BLaER1 (cell line): Measurements from ENCODE around the gene ACTR10.
A peak's percentile ranks its signal among the peaks of the same experiment; 100 is the strongest.

Experiments
- H3K27ac ChIP-seq: shearing (Covaris generic); formaldehyde crosslinking; 2 replicates; pipeline ENCODE4 v1.8.1; 2022
- H3K27me3 ChIP-seq: shearing (Covaris generic); formaldehyde crosslinking; 2 replicates; pipeline ENCODE4 v1.8.1; 2022
- H3K36me3 ChIP-seq: shearing (Covaris generic); formaldehyde crosslinking; 2 replicates; pipeline ENCODE4 v1.8.1; 2022
- H3K4me1 ChIP-seq: shearing (Covaris generic); formaldehyde crosslinking; 2 replicates; pipeline ENCODE4 v1.8.1; 2022
- H3K4me2 ChIP-seq: shearing (Covaris generic); formaldehyde crosslinking; 2 replicates; pipeline ENCODE4 v1.8.1; 2022
- H3K4me3 ChIP-seq: shearing (Covaris generic); formaldehyde crosslinking; 2 replicates; pipeline ENCODE4 v1.8.1; 2022
- H3K9ac ChIP-seq: shearing (Covaris generic); formaldehyde crosslinking; 2 replicates; pipeline ENCODE4 v1.8.1; 2022
- H3K9me3 ChIP-seq: shearing (Covaris generic); formaldehyde crosslinking; 2 replicates; pipeline ENCODE4 v1.8.1; 2022
- H4K20me1 ChIP-seq: shearing (Covaris generic); formaldehyde crosslinking; 2 replicates; pipeline ENCODE4 v1.8.1; 2022
- Cebpa-rat ChIP-seq: shearing (Covaris generic); IDR thresholded peaks from 2 replicates; pipeline ENCODE4 v1.8.1; 2022

Gene ACTR10

DNA sequence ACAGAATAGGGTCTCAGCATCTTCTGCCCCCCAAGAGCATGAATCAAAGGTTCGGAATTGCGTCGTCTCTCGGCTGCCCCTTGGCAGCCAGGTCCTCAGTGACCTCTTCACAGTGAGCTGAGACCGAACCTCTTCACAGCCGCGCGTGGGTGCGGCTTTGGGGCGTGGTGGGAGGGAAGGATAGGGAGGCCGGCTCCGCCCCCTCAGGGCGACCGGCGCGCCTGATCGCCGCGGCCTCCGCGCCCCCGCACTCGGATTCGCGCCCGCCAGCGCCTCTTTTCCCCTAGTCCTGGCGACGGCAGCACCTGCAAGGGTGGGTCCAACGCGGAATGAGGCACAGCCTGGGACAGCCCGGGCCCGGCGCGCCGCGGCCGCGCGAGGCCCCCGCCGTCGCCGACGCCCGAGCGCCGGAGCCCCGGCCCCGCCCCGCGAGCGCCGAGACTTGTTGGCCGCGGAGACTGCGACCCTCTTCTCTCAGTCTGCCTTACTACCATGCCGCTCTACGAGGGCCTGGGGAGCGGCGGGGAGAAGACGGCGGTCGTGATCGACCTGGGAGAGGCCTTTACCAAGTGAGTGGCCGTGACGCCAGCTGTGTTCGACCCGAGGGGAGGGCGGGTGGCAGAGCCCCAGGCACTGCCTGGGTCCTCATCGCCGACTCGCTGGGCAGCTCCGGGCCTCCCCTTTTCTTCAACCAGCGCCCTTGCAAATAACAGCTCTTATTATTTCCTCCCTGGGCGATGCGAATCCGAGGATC lies at the start of gene ACTR10:
Gene ACTR10 (plus strand): TSS at position 424 of the 754 bp plus-strand sequence. CDS start 69 bp downstream, at position 493.
- no peak for TF ChIP-seq Cebpa-rat
- Histone ChIP-seq H3K36me3 (peaks cover 16% of the 10 kb centered on the region; the same call in 1 of the 2 replicates), H3K27me3 (no peaks in the 10 kb centered on the region), H3K9ac (peak within 1 kb of the TSS; percentile 93), H3K4me3 (peak within 1 kb of the TSS; percentile 86), H3K9me3 (no peaks in the 10 kb centered on the region), H3K27ac (peak within 1 kb of the TSS; percentile 94), H4K20me1 (0 out of 2 replicates have a peak, but pooled peaks cover 1% of the 10 kb centered on the region), H3K4me2 (peak within 1 kb of the TSS; percentile 76), H3K4me1 (peaks cover 19% of the 10 kb centered on the region)

- Histone ChIP-seq H3K27ac (no peak overlapping the region), H4K20me1 (peaks cover 11% of the 10 kb centered on the region; the same call in 1 of the 2 replicates), H3K9ac (no peak overlapping the region), H3K36me3 (no peaks in the 10 kb centered on the region), H3K27me3 (peaks cover 29% of the 10 kb centered on the region), H3K4me2 (no peak overlapping the region), H3K4me1 (peaks cover 9% of the 10 kb centered on the region), H3K9me3 (no peaks in the 10 kb centered on the region), H3K4me3 (no peak overlapping the region)
- TF ChIP-seq Cebpa-rat, result no peak
These were observed 49.6 kb upstream of the ACTR10 start for GRCh38 chr14:58150243-58150805.

GRCh38 chr14:58151133-58152013 lies 48.6 kb upstream of the ACTR10 start:
- Histone ChIP-seq H3K4me1 (peaks cover 9% of the 10 kb centered on the region), H3K9ac (peak overlapping the region; percentile 69), H3K36me3 (no peaks in the 10 kb centered on the region), H3K4me3 (peak overlapping the region; percentile 81), H3K9me3 (no peaks in the 10 kb centered on the region), H4K20me1 (peaks cover 11% of the 10 kb centered on the region; the same call in 1 of the 2 replicates), H3K27me3 (peaks cover 29% of the 10 kb centered on the region), H3K4me2 (peak overlapping the region; percentile 83), H3K27ac (peak overlapping the region; percentile 38; the same call in 1 of the 2 replicates)
- TF ChIP-seq Cebpa-rat, result no peak

DNA sequence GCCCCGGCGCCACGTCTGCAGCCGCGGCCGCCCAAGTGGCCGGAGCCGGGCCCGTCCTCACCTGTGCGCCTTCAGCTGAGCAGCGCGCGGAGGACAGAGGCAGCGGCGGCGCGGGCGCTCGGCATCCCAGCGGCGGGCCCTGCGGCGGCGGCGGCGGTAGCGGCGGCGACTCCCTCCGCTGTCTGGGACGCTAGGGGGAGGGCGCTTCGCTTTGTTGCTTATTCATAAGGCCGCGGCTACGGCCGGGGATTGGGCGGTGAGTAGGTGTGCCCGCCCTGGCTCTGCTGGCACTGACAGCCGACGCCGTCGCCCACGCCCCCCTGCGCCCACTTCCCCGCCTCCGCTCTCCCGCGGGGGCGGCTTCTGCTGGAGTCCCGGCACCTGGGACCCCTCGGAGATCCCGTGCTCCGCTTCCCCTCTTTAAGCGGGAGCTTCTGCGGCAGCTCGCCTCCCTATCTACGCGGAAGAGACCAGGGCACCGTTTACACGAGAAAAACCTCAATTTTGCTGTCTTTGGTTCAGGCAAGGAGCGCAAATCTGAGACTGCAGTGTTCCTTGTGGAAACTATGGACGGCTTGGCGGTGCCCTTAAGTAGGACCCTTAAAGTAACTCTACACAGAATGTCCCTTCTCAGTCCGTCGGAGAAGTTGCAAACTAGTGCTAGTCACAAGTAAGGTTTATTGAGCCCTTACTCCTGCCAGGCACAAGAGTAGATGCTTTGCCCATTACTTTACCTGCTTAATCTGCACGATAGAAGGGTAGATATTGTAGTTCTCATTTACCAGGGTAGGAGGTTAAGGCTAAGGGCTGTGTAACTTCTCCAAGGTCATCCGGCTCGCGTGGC lies 47.7 kb upstream of the ACTR10 start, which contains the start of gene ARMH4:
Gene ARMH4 (minus strand): TSS at position 200 of the 844 bp plus-strand sequence. CDS start 12,855 bp downstream, outside the sequence.
- H3K27me3 ChIP-seq, result peaks cover 29% of the 10 kb centered on the region
- H3K4me1 ChIP-seq, result peaks cover 12% of the 10 kb centered on the region
- peak within 1 kb of the TSS; percentile 83 for H3K4me2 ChIP-seq
- no peaks in the 10 kb centered on the region for H3K9me3 ChIP-seq
- peak within 1 kb of the TSS; percentile 81 for H3K4me3 ChIP-seq
- H3K27ac ChIP-seq, result peak within 1 kb of the TSS; percentile 38; the same call in 1 of the 2 replicates
- peaks cover 11% of the 10 kb centered on the region; the same call in 1 of the 2 replicates for H4K20me1 ChIP-seq
- no peaks in the 10 kb centered on the region for H3K36me3 ChIP-seq
- peak within 1 kb of the TSS; percentile 69 for H3K9ac ChIP-seq
- no peak for TF ChIP-seq Cebpa-rat

DNA sequence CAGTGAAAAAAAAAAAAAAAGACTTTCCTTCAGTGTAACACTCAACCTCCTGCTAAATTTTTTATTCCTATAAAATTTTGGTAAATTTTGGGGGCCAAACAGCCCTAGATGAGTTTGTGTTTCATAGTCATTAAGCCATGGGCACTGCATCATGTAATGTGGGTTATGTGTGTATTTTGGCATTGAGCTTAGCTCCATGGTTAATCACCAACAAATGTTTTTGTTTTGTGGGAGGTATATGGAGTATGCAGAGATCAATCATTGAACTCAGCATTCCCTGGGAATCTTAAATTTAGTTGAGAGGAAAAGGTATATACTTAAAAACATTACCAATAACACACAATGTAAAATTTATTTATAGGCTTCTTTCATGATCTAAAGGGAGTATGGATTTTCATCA lies 39.4 kb upstream of the ACTR10 start:
- H3K9ac ChIP-seq, result no peak overlapping the region
- no peaks in the 10 kb centered on the region for H3K27me3 ChIP-seq
- no peaks in the 10 kb centered on the region for H3K36me3 ChIP-seq
- no peak overlapping the region for H3K4me2 ChIP-seq
- no peak for TF ChIP-seq Cebpa-rat
- H3K9me3 ChIP-seq, result no peaks in the 10 kb centered on the region
- no peak overlapping the region for H3K27ac ChIP-seq
- no peak overlapping the region for H3K4me3 ChIP-seq
- H4K20me1 ChIP-seq, result no peaks in the 10 kb centered on the region
- peaks cover 22% of the 10 kb centered on the region for H3K4me1 ChIP-seq

- Histone ChIP-seq H3K4me3 (no peak overlapping the region), H3K4me2 (no peak overlapping the region), H3K4me1 (peaks cover 7% of the 10 kb centered on the region; the same call in 1 of the 2 replicates), H3K36me3 (no peaks in the 10 kb centered on the region), H3K9ac (no peak overlapping the region), H3K27me3 (no peaks in the 10 kb centered on the region), H4K20me1 (no peaks in the 10 kb centered on the region), H3K9me3 (no peaks in the 10 kb centered on the region), H3K27ac (no peak overlapping the region)
- no peak for TF ChIP-seq Cebpa-rat
These were observed 33.7 kb upstream of the ACTR10 start for GRCh38 chr14:58166005-58166983.

- H3K4me3 ChIP-seq, result no peak overlapping the region
- no peaks in the 10 kb centered on the region for H3K9me3 ChIP-seq
- H3K4me1 ChIP-seq, result peaks cover 7% of the 10 kb centered on the region; the same call in 1 of the 2 replicates
- H3K9ac ChIP-seq, result no peak overlapping the region
- H3K4me2 ChIP-seq, result no peak overlapping the region
- no peaks in the 10 kb centered on the region for H3K36me3 ChIP-seq
- no peak for TF ChIP-seq Cebpa-rat
- H3K27ac ChIP-seq, result no peak overlapping the region
- no peaks in the 10 kb centered on the region for H3K27me3 ChIP-seq
- H4K20me1 ChIP-seq, result no peaks in the 10 kb centered on the region
These were observed 32.9 kb upstream of the ACTR10 start for GRCh38 chr14:58167057-58167456.

GRCh38 chr14:58167891-58168290 lies 32.1 kb upstream of the ACTR10 start:
- H4K20me1 ChIP-seq, result no peaks in the 10 kb centered on the region
- TF ChIP-seq Cebpa-rat, result no peak

More at GRCh38 chr14:58167891-58168290, 32.1 kb upstream of the ACTR10 start:
- no peak overlapping the region for H3K4me2 ChIP-seq
- H3K9ac ChIP-seq, result no peak overlapping the region
- H3K4me3 ChIP-seq, result no peak overlapping the region
- peaks cover 7% of the 10 kb centered on the region; the same call in 1 of the 2 replicates for H3K4me1 ChIP-seq
- no peaks in the 10 kb centered on the region for H3K27me3 ChIP-seq
- no peaks in the 10 kb centered on the region for H3K36me3 ChIP-seq
- no peaks in the 10 kb centered on the region for H3K9me3 ChIP-seq
- H3K27ac ChIP-seq, result no peak overlapping the region
